HG03442 (cell line): ENCODE measurements around the gene EGFL7.

Experiments used
- ATAC-seq: cut with Tn5 transposase; IDR thresholded peaks from one replicate; pipeline ENCODE4 v1.9.1; 2021; ENCODE audit warnings: mild to moderate bottlenecking, moderate library complexity; ENCODE audit not compliant: unreplicated experiment

EGFL7 gene

GRCh38 chr9:136643596-136644342 lies 18.9 kb upstream of the EGFL7 start:
- no peak for ATAC-seq

GRCh38 chr9:136644343-136644592 lies 18.4 kb upstream of the EGFL7 start:
- no peak for ATAC-seq

GRCh38 chr9:136644593-136645351 lies 17.9 kb upstream of the EGFL7 start:
- ATAC-seq = peak; percentile 58

- no peak for ATAC-seq
Observed at GRCh38 chr9:136645352-136645902, 17.3 kb upstream of the EGFL7 start.

GRCh38 chr9:136645903-136646754 lies 16.6 kb upstream of the EGFL7 start:
- ATAC-seq = no peak

- no peak for ATAC-seq
Observed at GRCh38 chr9:136646827-136647711, 15.6 kb upstream of the EGFL7 start.

- ATAC-seq = no peak
Observed at GRCh38 chr9:136648751-136649150, 14.0 kb upstream of the EGFL7 start.

GRCh38 chr9:136650021-136650420 lies 12.7 kb upstream of the EGFL7 start:
- ATAC-seq = no peak

GRCh38 chr9:136650648-136651047 lies 12.1 kb upstream of the EGFL7 start:
- no peak for ATAC-seq

GRCh38 chr9:136651860-136652259 lies 10.9 kb upstream of the EGFL7 start:
- no peak for ATAC-seq

- no peak for ATAC-seq
Observed at GRCh38 chr9:136653323-136654079, 9.2 kb upstream of the EGFL7 start.

GRCh38 chr9:136654820-136655535 lies 7.7 kb upstream of the EGFL7 start:
- no peak for ATAC-seq

GRCh38 chr9:136655536-136656182 lies 7.1 kb upstream of the EGFL7 start:
- ATAC-seq = no peak

GRCh38 chr9:136656183-136656738 lies 6.5 kb upstream of the EGFL7 start:
- ATAC-seq = no peak

GRCh38 chr9:136656795-136657611 lies 5.7 kb upstream of the EGFL7 start:
- ATAC-seq = no peak

GRCh38 chr9:136657974-136658848 lies 4.5 kb upstream of the EGFL7 start:
- no peak for ATAC-seq
